Mesothelial cell of epicardium (in vitro differentiated cells): ENCODE data around the gene GRAMD1B. TPM values are rescaled to one million over a fixed set of nuclear protein-coding genes. Genes with fewer than 3 reads are reported as not detected.

Experiments
- DNase-seq, 2 experiments: peaks; one replicate each; pipeline ENCODE4 v3.0.0; 2021; ENCODE audit warnings: low spot score in 2 of 2; ENCODE audit not compliant: unreplicated experiment in 2 of 2
- H3K27ac Mint-ChIP-seq: 2 replicates; pipeline ENCODE4 v1.8.0; 2021; ENCODE audit warnings: mixed read lengths
- H3K27me3 Mint-ChIP-seq: 2 replicates; pipeline ENCODE4 v1.8.0; 2021; ENCODE audit warnings: low read depth, mixed read lengths
- H3K36me3 Mint-ChIP-seq: 2 replicates; pipeline ENCODE4 v1.8.0; 2021; ENCODE audit warnings: mixed read lengths
- H3K4me1 Mint-ChIP-seq: 2 replicates; pipeline ENCODE4 v1.8.0; 2021; ENCODE audit warnings: mixed read lengths
- H3K4me3 Mint-ChIP-seq: 2 replicates; pipeline ENCODE4 v1.8.0; 2021; ENCODE audit warnings: mild to moderate bottlenecking, moderate library complexity, mixed read lengths
- H3K9me3 Mint-ChIP-seq: 2 replicates; pipeline ENCODE4 v1.8.0; 2021; ENCODE audit warnings: mixed read lengths
- total RNA-seq: library from RNA; stranded (reverse); gene quantifications from 3 replicates; pipeline ENCODE4 v1.2.1, GENCODE V29; 2021
- TF ChIP-seq, protein P1 (sequence below): fragments of 200-600 bp; sonication (generic); IDR thresholded peaks from one replicate; pipeline ENCODE4 v1.5.0; 2021; ENCODE audit warnings: antibody characterized with exemption; ENCODE audit not compliant: unreplicated experiment

GRAMD1B gene
- total RNA-seq, 1 donor from 2014 or later = 8.4 TPM

DNA sequence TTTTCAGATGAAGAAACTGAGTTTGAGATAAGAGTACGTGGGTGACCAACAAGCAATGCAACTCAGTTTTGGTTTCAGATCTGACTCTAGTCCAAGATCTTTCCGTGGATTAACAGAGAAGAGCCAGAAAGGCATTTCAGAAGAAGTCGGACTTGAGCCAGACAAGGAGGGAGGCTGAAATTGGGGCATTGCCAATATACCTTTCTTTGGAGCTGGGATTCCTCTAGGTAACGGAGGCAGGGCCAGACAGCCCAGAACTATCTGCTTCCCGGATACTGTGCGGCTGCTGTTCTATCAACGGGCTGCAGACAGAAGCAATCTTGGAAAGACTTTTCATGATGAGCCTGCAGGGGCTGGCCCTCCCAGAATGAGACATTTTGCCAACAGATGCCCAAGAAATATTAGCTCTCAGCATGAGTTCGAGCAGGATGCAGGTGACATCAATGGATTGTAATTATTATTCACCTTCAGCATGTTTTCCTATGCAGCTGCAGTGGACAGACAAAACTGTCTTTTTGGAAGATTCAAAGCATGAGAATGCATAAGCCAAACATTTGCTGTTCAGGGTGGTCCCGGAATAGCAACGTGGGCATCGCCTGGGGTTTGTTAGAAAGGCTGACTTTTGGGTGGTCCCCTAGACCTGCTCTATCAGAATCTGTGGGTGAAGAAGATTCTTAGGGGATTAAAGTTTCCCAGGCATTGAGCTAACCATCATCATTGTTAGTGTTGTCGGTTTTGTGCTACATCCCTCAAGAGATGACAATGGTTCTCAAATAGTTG is 128.7 kb downstream of the GRAMD1B start:
- no peak for DNase-seq
- H3K36me3 Mint-ChIP-seq = no peaks in the 10 kb centered on the region
- H3K4me1 Mint-ChIP-seq = peaks cover 22% of the 10 kb centered on the region
- H3K27ac Mint-ChIP-seq = no peak overlapping the region
- TF ChIP-seq, protein P1, sequence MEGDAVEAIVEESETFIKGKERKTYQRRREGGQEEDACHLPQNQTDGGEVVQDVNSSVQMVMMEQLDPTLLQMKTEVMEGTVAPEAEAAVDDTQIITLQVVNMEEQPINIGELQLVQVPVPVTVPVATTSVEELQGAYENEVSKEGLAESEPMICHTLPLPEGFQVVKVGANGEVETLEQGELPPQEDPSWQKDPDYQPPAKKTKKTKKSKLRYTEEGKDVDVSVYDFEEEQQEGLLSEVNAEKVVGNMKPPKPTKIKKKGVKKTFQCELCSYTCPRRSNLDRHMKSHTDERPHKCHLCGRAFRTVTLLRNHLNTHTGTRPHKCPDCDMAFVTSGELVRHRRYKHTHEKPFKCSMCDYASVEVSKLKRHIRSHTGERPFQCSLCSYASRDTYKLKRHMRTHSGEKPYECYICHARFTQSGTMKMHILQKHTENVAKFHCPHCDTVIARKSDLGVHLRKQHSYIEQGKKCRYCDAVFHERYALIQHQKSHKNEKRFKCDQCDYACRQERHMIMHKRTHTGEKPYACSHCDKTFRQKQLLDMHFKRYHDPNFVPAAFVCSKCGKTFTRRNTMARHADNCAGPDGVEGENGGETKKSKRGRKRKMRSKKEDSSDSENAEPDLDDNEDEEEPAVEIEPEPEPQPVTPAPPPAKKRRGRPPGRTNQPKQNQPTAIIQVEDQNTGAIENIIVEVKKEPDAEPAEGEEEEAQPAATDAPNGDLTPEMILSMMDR = no peak
- H3K9me3 Mint-ChIP-seq = no peaks in the 10 kb centered on the region
- no peaks in the 10 kb centered on the region for H3K27me3 Mint-ChIP-seq
- H3K4me3 Mint-ChIP-seq = no peak overlapping the region

DNA sequence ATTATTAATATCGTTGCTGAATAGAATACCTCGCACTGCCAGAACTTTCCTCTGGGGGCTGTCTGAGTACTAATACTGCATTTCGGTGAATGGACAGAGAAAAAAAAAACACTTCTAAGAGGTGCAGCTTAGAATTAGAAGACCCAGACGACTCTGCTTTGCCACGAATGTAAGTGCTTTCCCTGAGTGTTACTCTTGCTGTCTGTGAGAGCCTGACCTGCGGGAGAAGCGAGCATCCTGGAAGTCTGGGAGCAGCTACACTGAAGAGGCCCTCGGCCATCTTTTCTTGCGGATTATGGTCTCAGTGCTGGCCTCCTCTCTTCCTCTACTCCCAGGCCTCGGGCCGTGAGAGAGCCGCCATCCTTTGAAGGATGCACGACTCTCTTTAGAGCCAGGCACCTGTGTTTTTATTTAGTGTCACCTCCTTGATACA is 129.5 kb downstream of the GRAMD1B start:
- H3K4me1 Mint-ChIP-seq = peaks cover 22% of the 10 kb centered on the region
- H3K27ac Mint-ChIP-seq = peak overlapping the region; percentile 17
- no peak for DNase-seq
- H3K9me3 Mint-ChIP-seq = no peaks in the 10 kb centered on the region
- H3K4me3 Mint-ChIP-seq = peak overlapping the region; percentile 60
- H3K36me3 Mint-ChIP-seq = no peaks in the 10 kb centered on the region
- H3K27me3 Mint-ChIP-seq = no peaks in the 10 kb centered on the region
- TF ChIP-seq, protein P1 = no peak

DNA sequence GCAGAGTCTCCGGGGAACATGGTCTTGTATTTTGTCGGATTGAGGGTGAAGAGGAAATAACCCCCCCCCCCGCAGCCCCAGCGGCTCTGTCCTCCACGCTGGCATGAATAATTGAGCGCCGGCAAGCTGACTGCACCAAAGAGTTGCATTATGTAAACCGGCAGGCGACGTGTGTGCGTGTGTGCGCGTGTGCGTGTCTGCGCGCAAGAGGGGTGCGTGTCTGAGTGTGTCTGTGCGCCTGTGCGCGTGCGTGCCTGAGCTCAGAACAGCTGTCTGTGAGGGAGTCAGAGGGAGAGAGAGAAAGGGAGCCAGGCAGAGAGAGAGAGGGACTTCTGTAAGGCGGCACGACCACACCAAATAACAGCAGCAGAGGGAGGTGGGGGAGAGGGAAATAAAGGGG is 129.9 kb downstream of the GRAMD1B start:
- Mint-ChIP-seq H3K27me3 (no peaks in the 10 kb centered on the region), H3K27ac (peak overlapping the region; percentile 17), H3K36me3 (no peaks in the 10 kb centered on the region), H3K4me3 (peak overlapping the region; percentile 60), H3K9me3 (no peaks in the 10 kb centered on the region), H3K4me1 (peaks cover 22% of the 10 kb centered on the region)
- peak in 1 of 2 experiments; percentile 40 for DNase-seq
- TF ChIP-seq, protein P1 = no peak

DNA sequence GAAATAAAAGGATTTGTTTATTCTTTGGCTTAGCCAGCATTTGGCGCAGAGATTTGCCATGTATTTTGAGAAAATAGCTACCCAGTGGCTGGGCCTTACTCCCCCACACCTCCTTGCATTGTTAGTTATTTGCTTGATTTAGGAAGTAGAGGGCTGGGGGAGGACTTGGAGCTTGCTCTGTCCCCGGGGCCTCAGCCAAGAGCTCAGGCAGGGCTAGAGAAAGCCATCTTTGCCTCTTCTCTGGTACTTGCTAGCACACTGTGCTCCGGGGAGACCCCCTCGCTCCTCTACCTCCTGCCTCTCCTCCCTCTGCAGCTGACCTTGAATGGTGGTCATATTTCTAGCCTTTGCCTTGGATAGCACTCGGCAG is 131.3 kb downstream of the GRAMD1B start:
- peak in 1 of 2 experiments; percentile 38 for DNase-seq
- TF ChIP-seq, protein P1 = no peak
- peak overlapping the region; percentile 76 for H3K27ac Mint-ChIP-seq
- no peaks in the 10 kb centered on the region for H3K27me3 Mint-ChIP-seq
- peaks cover 22% of the 10 kb centered on the region for H3K4me1 Mint-ChIP-seq
- H3K4me3 Mint-ChIP-seq = no peak overlapping the region
- no peaks in the 10 kb centered on the region for H3K9me3 Mint-ChIP-seq
- no peaks in the 10 kb centered on the region for H3K36me3 Mint-ChIP-seq

DNA sequence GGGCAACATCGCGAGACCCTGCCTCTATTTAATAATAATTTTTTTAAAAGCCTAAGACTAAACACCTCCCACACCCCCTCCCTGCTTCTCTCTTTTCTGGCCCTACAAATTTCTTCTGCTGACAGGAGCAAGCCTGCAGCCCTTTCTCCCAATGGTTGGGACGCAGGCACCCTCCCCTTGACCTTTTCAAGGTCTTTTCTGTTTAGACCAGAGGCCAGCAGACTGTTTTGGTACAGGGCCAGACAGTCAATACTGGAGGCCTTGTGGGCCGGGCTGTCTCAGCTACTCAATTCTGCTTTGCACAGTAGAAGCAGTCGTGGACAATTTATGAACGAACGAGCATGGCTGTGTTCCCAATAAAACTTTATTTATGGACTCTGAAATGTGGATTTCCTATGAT is 132.1 kb downstream of the GRAMD1B start:
- Mint-ChIP-seq H3K4me3 (no peak overlapping the region), H3K27me3 (no peaks in the 10 kb centered on the region), H3K9me3 (no peaks in the 10 kb centered on the region), H3K27ac (no peak overlapping the region), H3K4me1 (peaks cover 26% of the 10 kb centered on the region), H3K36me3 (no peaks in the 10 kb centered on the region)
- DNase-seq = no peak
- TF ChIP-seq, protein P1 = no peak

DNA sequence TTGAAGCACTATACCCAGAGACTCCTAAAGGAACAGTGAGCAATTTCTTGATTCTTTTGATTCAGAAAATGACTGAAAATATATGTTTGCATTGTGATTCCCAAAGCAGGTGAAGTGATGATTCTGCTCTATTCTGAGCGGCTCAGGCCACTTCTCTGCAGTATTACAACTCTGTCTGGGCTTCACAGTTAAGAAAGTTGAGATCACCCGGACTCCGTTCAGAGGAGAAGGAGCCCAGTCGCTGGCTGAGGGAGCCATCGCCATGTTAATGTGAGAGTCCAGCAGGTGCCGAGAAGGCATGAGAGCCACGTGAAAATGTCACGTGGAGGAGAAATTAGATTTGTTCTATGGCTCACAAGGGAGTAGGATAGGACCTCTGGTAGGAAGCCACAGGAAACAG is 132.8 kb downstream of the GRAMD1B start:
- Mint-ChIP-seq H3K27me3 (no peaks in the 10 kb centered on the region), H3K27ac (no peak overlapping the region), H3K9me3 (no peaks in the 10 kb centered on the region), H3K4me1 (peaks cover 27% of the 10 kb centered on the region), H3K36me3 (no peaks in the 10 kb centered on the region), H3K4me3 (no peak overlapping the region)
- TF ChIP-seq, protein P1 = no peak
- DNase-seq = no peak
